GM18861 (cell line): ENCODE results near the gene FOLR2.
"Not testable (repeated sequence)": the region's sequence is repeated elsewhere in the genome, so short reads cannot be mapped to it uniquely, and the experiment has no call there.

Experiments
- ATAC-seq: cut with Tn5 transposase; IDR thresholded peaks from one replicate; pipeline ENCODE4 v1.9.1; 2021; ENCODE audit not compliant: unreplicated experiment

The FOLR2 gene

GRCh38 chr11:72216638-72217037 lies at the start of gene FOLR2:
Gene FOLR2, plus strand, starts transcription at chr11:72216794. Its CDS starts 1,791 bp downstream, at chr11:72218585.
- ATAC-seq, result no peak

GRCh38 chr11:72169046-72169555 lies 47.5 kb upstream of the FOLR2 start:
- not testable (repeated sequence) for ATAC-seq

GRCh38 chr11:72169754-72170153 lies 46.8 kb upstream of the FOLR2 start:
- not testable (repeated sequence) for ATAC-seq

- ATAC-seq, result not testable (repeated sequence)
Observed at GRCh38 chr11:72172043-72172442, 44.6 kb upstream of the FOLR2 start.

- ATAC-seq, result no peak
Observed at GRCh38 chr11:72173291-72173690, 43.3 kb upstream of the FOLR2 start.

- no peak for ATAC-seq
Observed at GRCh38 chr11:72174302-72175070, 42.1 kb upstream of the FOLR2 start.

- no peak for ATAC-seq
Observed at GRCh38 chr11:72177656-72178055, 38.9 kb upstream of the FOLR2 start.

- ATAC-seq, result no peak
Observed at GRCh38 chr11:72179049-72179803, 37.4 kb upstream of the FOLR2 start.

GRCh38 chr11:72179804-72180396 lies 36.7 kb upstream of the FOLR2 start:
- no peak for ATAC-seq

GRCh38 chr11:72180892-72181552 lies 35.6 kb upstream of the FOLR2 start:
- not testable (repeated sequence) for ATAC-seq

- not testable (repeated sequence) for ATAC-seq
Observed at GRCh38 chr11:72181553-72181958, 35.0 kb upstream of the FOLR2 start.

- ATAC-seq, result no peak
Observed at GRCh38 chr11:72188267-72188666, 28.3 kb upstream of the FOLR2 start.

- no peak for ATAC-seq
Observed at GRCh38 chr11:72189455-72190250, 26.9 kb upstream of the FOLR2 start.

- no peak for ATAC-seq
Observed at GRCh38 chr11:72190631-72191071, 25.9 kb upstream of the FOLR2 start.

GRCh38 chr11:72191961-72192381 lies 24.6 kb upstream of the FOLR2 start, which contains the start of gene FOLR1:
Gene FOLR1, plus strand, starts transcription at chr11:72192140. Its CDS starts 34 bp downstream, at chr11:72192174.
- ATAC-seq, result no peak

GRCh38 chr11:72195518-72196270 lies 20.9 kb upstream of the FOLR2 start:
- ATAC-seq, result no peak

- ATAC-seq, result not testable (repeated sequence)
Observed at GRCh38 chr11:72201445-72201844, 15.1 kb upstream of the FOLR2 start.

- ATAC-seq, result no peak
Observed at GRCh38 chr11:72202571-72202970, 14.0 kb upstream of the FOLR2 start.

GRCh38 chr11:72203163-72203562 lies 13.4 kb upstream of the FOLR2 start:
- no peak for ATAC-seq
